ENCODE data around the gene MCC.

- TF ChIP-seq POLR2A (IDR thresholded peaks at IDR 0.05; ENCODE audit: low read length) (no peak), GATA1 (IDR thresholded peaks at IDR 0.05; ENCODE audit: low read depth, low read length) (no peak)
These were observed 40.7 kb downstream of the MCC start for GRCh38 chr5:113447498-113448050.

Data from erythroblast (primary cell).